CD8-positive, alpha-beta memory T cell (primary cell): ENCODE results near the gene ST6GALNAC1. TPM values are rescaled to one million over a fixed set of nuclear protein-coding genes. Genes with fewer than 3 reads are reported as not detected.

ENCODE experiments used
- CTCF ChIA-PET: fragments of 350-600 bp; sonication (Branson Sonifier 250); formaldehyde crosslinking; loops from one replicate; lab custom pipeline; 2021; ENCODE audit warnings: antibody characterized with exemption; lab: Charles Lee
- POLR2A ChIA-PET: fragments of 350-600 bp; sonication (Branson Sonifier 250); formaldehyde crosslinking; loops from one replicate; lab custom pipeline; 2021; ENCODE audit warnings: antibody characterized with exemption; lab: Charles Lee
- DNase-seq, 5 donors: peaks; one replicate each; pipeline versions ENCODE4 v3.0.0 to v3.0.0-alpha.2; 2020 to 2022; ENCODE audit warnings: mixed read lengths in 1 of 5
- H3K27ac ChIP-seq: one replicate; pipeline ENCODE4 v1.7.0; 2013; ENCODE audit warnings: low read depth, mild to moderate bottlenecking, low read length, moderate library complexity
- H3K27me3 ChIP-seq: 2 replicates; pipeline ENCODE4 v1.7.0; 2013; ENCODE audit warnings: low read length, mild to moderate bottlenecking; ENCODE audit not compliant: insufficient read depth, poor library complexity, severe bottlenecking
- H3K36me3 ChIP-seq: 2 replicates; pipeline ENCODE4 v1.7.0; 2013; ENCODE audit warnings: mild to moderate bottlenecking, low read length, moderate library complexity; ENCODE audit not compliant: insufficient read depth
- H3K4me1 ChIP-seq: 2 replicates; pipeline ENCODE4 v1.7.0; 2013; ENCODE audit warnings: mild to moderate bottlenecking, low read length, moderate library complexity; ENCODE audit not compliant: insufficient read depth
- H3K4me3 ChIP-seq: 2 replicates; pipeline ENCODE4 v1.7.0; 2013; ENCODE audit warnings: mild to moderate bottlenecking, low read length
- H3K9me3 ChIP-seq: 2 replicates; pipeline ENCODE4 v1.7.0; 2013; ENCODE audit warnings: mild to moderate bottlenecking, low read length
- H3K27ac Mint-ChIP-seq, 8 donors: one replicate each; pipeline ENCODE4 v1.8.0; 2020 to 2021; ENCODE audit warnings: mixed read lengths in 8 of 8, mild to moderate bottlenecking in 6 of 8, inconsistent platforms in 3 of 8, moderate library complexity in 3 of 8
- H3K27me3 Mint-ChIP-seq, 2 donors: one replicate each; pipeline ENCODE4 v1.8.0; 2020 to 2021; ENCODE audit warnings: mixed read lengths in 2 of 2, mild to moderate bottlenecking in 1 of 2, moderate library complexity in 1 of 2
- H3K36me3 Mint-ChIP-seq, 3 donors: one replicate each; pipeline ENCODE4 v1.8.0; 2020 to 2021; ENCODE audit warnings: mixed read lengths in 3 of 3, inconsistent platforms in 1 of 3, mild to moderate bottlenecking in 1 of 3
- H3K4me1 Mint-ChIP-seq, 3 donors: one replicate each; pipeline ENCODE4 v1.8.0; 2020 to 2021; ENCODE audit warnings: mixed read lengths in 3 of 3, inconsistent platforms in 1 of 3, mild to moderate bottlenecking in 1 of 3
- H3K4me3 Mint-ChIP-seq, 7 donors: one replicate each; pipeline ENCODE4 v1.8.0; 2020 to 2021; ENCODE audit warnings: mixed read lengths in 7 of 7, mild to moderate bottlenecking in 6 of 7, moderate library complexity in 4 of 7, inconsistent platforms in 2 of 7
- H3K9me3 Mint-ChIP-seq, 5 donors: one replicate each; pipeline ENCODE4 v1.8.0; 2020 to 2022; ENCODE audit warnings: mixed read lengths in 5 of 5, mild to moderate bottlenecking in 3 of 5, moderate library complexity in 2 of 5, inconsistent platforms in 1 of 5
- polyA plus RNA-seq: library from polyadenylated mRNA; unstranded; fragments of 300-500 nt; fragmentation: Illumina TruSeq; gene quantifications from one replicate; pipeline ENCODE4 v1.2.3, GENCODE V29; 2021
- total RNA-seq, 2 experiments: library from RNA; stranded (reverse); gene quantifications; one replicate each; pipeline ENCODE4 v1.2.3, GENCODE V29; 2021

ST6GALNAC1 gene
- total and polyA plus RNA-seq, 3 experiments from 2014 or later: 0.28 to 0.46 TPM; not detected in 1

- H3K27me3 ChIP-seq: no peaks in the 10 kb centered on the region
Measured at GRCh38 chr17:76681222-76682137, 37.9 kb upstream of the ST6GALNAC1 start.

GRCh38 chr17:76679239-76679638 lies 35.7 kb upstream of the ST6GALNAC1 start:
- H3K36me3 Mint-ChIP-seq: peaks cover 0 to 11% (median 0%) of the 10 kb centered on the region in 3 donors
- ChIA-PET POLR2A (no interaction called here), CTCF (interaction anchor here (0.6 to 2.0 kb wide), 4 partner anchors 37 to 212 kb away, joined by 3 to 8 read pairs (median 3); partner anchors contain the start of gene AANAT)
- H3K9me3 ChIP-seq: no peaks in the 10 kb centered on the region
- peaks cover 33% of the 10 kb centered on the region for H3K4me1 ChIP-seq
- H3K9me3 Mint-ChIP-seq: no peaks in the 10 kb centered on the region
- no peak overlapping the region for H3K4me3 ChIP-seq
- no peak overlapping the region for H3K27ac ChIP-seq
- no peak for DNase-seq
- no peaks in the 10 kb centered on the region for H3K27me3 ChIP-seq
- no peaks in the 10 kb centered on the region for H3K27me3 Mint-ChIP-seq
- H3K36me3 ChIP-seq: no peaks in the 10 kb centered on the region
- H3K4me3 Mint-ChIP-seq: peak overlapping the region in 1 of 7 donors; percentile 23
- peak overlapping the region in 3 of 8 donors; percentile 46 to 50 (median 50) for H3K27ac Mint-ChIP-seq
- H3K4me1 Mint-ChIP-seq: peaks cover 16 to 18% (median 18%) of the 10 kb centered on the region in 3 donors

More at GRCh38 chr17:76681222-76682137, 37.9 kb upstream of the ST6GALNAC1 start:
- Histone ChIP-seq H3K4me1 (peaks cover 33% of the 10 kb centered on the region), H3K27ac (no peak overlapping the region), H3K4me3 (no peak overlapping the region), H3K9me3 (no peaks in the 10 kb centered on the region), H3K36me3 (no peaks in the 10 kb centered on the region)
- CTCF ChIA-PET: interaction anchor here (0.6 to 4.0 kb wide), 39 partner anchors 10 to 237 kb away, joined by 3 to 26 read pairs (median 4); partner anchors contain the start of genes MXRA7 and ST6GALNAC2
- Mint-ChIP-seq H3K9me3 (no peaks in the 10 kb centered on the region), H3K27ac (peak overlapping the region in 7 of 8 donors; percentile 37 to 89 (median 66)), H3K36me3 (peaks cover 0 to 14% (median 1%) of the 10 kb centered on the region in 3 donors), H3K4me3 (peak overlapping the region in 2 of 7 donors; percentile 61 to 85), H3K27me3 (no peaks in the 10 kb centered on the region), H3K4me1 (peaks cover 15 to 18% (median 18%) of the 10 kb centered on the region in 3 donors)
- peak; percentile 57 to 80 (median 62) for DNase-seq
- POLR2A ChIA-PET: interaction anchor here (0.5 to 2.0 kb wide), 3 partner anchors 10 to 1015 kb away, joined by 3 to 11 read pairs (median 3); partner anchors contain the start of genes RECQL5 and SAP30BP

GRCh38 chr17:76678330-76678729 lies 34.8 kb upstream of the ST6GALNAC1 start:
- no peak overlapping the region for H3K4me3 Mint-ChIP-seq
- CTCF ChIA-PET: interaction anchor here (0.8 to 2.0 kb wide), 5 partner anchors 35 to 211 kb away, joined by 3 to 9 read pairs (median 4); partner anchors contain the start of gene AANAT
- H3K4me3 ChIP-seq: peak overlapping the region; percentile 0
- no peaks in the 10 kb centered on the region for H3K36me3 ChIP-seq
- DNase-seq: peak; percentile 26 to 69 (median 44)
- peaks cover 34% of the 10 kb centered on the region for H3K4me1 ChIP-seq
- no peaks in the 10 kb centered on the region for H3K27me3 Mint-ChIP-seq
- H3K27me3 ChIP-seq: no peaks in the 10 kb centered on the region
- no peaks in the 10 kb centered on the region for H3K9me3 ChIP-seq
- peaks cover 16 to 18% (median 18%) of the 10 kb centered on the region in 3 donors for H3K4me1 Mint-ChIP-seq
- no peaks in the 10 kb centered on the region for H3K9me3 Mint-ChIP-seq
- peaks cover 0 to 8% (median 0%) of the 10 kb centered on the region in 3 donors for H3K36me3 Mint-ChIP-seq
- H3K27ac Mint-ChIP-seq: no peak overlapping the region
- POLR2A ChIA-PET: no interaction called here
- no peak overlapping the region for H3K27ac ChIP-seq

- Histone ChIP-seq H3K36me3 (no peaks in the 10 kb centered on the region), H3K27ac (no peak overlapping the region), H3K27me3 (no peaks in the 10 kb centered on the region), H3K4me3 (no peak overlapping the region), H3K4me1 (peaks cover 43% of the 10 kb centered on the region), H3K9me3 (no peaks in the 10 kb centered on the region)
- no peak overlapping the region for H3K27ac Mint-ChIP-seq
- no peaks in the 10 kb centered on the region for H3K9me3 Mint-ChIP-seq
- no peaks in the 10 kb centered on the region for H3K27me3 Mint-ChIP-seq
- POLR2A ChIA-PET: no interaction called here
- H3K4me3 Mint-ChIP-seq: no peak overlapping the region
- peaks cover 0 to 8% (median 0%) of the 10 kb centered on the region in 3 donors for H3K36me3 Mint-ChIP-seq
- no peak for DNase-seq
- CTCF ChIA-PET: interaction anchor here (1.7 to 2.0 kb wide), 2 partner anchors 53 to 154 kb away, joined by 8 to 9 read pairs; no protein-coding TSS in a partner anchor
- peaks cover 19 to 23% (median 22%) of the 10 kb centered on the region in 3 donors for H3K4me1 Mint-ChIP-seq
Measured at GRCh38 chr17:76677406-76677805, 33.8 kb upstream of the ST6GALNAC1 start.

- H3K4me3 ChIP-seq: no peak overlapping the region
- Mint-ChIP-seq H3K27ac (peak overlapping the region in 1 of 8 donors; percentile 17), H3K9me3 (no peaks in the 10 kb centered on the region), H3K36me3 (peaks cover 0 to 9% (median 0%) of the 10 kb centered on the region in 3 donors), H3K4me1 (peaks cover 19 to 23% (median 22%) of the 10 kb centered on the region in 3 donors), H3K4me3 (no peak overlapping the region), H3K27me3 (no peaks in the 10 kb centered on the region)
- no peaks in the 10 kb centered on the region for H3K9me3 ChIP-seq
- no peaks in the 10 kb centered on the region for H3K36me3 ChIP-seq
- H3K27me3 ChIP-seq: no peaks in the 10 kb centered on the region
- CTCF ChIA-PET: interaction anchor here (1.0 kb wide), 2 partner anchors 53 to 153 kb away, joined by 4 to 5 read pairs; no protein-coding TSS in a partner anchor
- DNase-seq: no peak
- peaks cover 43% of the 10 kb centered on the region for H3K4me1 ChIP-seq
- POLR2A ChIA-PET: no interaction called here
- no peak overlapping the region for H3K27ac ChIP-seq
Measured at GRCh38 chr17:76676629-76677028, 33.1 kb upstream of the ST6GALNAC1 start.

- Mint-ChIP-seq H3K27ac (peak overlapping the region in 2 of 8 donors; percentile 10 to 29), H3K9me3 (peaks cover 0 to 2% (median 0%) of the 10 kb centered on the region in 5 donors), H3K4me1 (peaks cover 22 to 25% (median 25%) of the 10 kb centered on the region in 3 donors), H3K4me3 (no peak overlapping the region), H3K36me3 (peaks cover 0 to 4% (median 0%) of the 10 kb centered on the region in 3 donors), H3K27me3 (no peaks in the 10 kb centered on the region)
- ChIA-PET CTCF (interaction anchor here (1.3 to 1.6 kb wide), 3 partner anchors 49 to 152 kb away, joined by 3 read pairs; no protein-coding TSS in a partner anchor), POLR2A (no interaction called here)
- DNase-seq: no peak
- Histone ChIP-seq H3K27ac (no peak overlapping the region), H3K4me3 (no peak overlapping the region), H3K36me3 (no peaks in the 10 kb centered on the region), H3K4me1 (peaks cover 43% of the 10 kb centered on the region), H3K27me3 (no peaks in the 10 kb centered on the region), H3K9me3 (no peaks in the 10 kb centered on the region)
Measured at GRCh38 chr17:76675648-76676047, 32.1 kb upstream of the ST6GALNAC1 start.

- Mint-ChIP-seq H3K4me3 (no peak overlapping the region), H3K9me3 (peaks cover 0 to 2% (median 0%) of the 10 kb centered on the region in 5 donors), H3K4me1 (peaks cover 29 to 35% (median 32%) of the 10 kb centered on the region in 3 donors), H3K36me3 (peaks cover 0 to 4% (median 0%) of the 10 kb centered on the region in 3 donors), H3K27me3 (no peaks in the 10 kb centered on the region), H3K27ac (peak overlapping the region in 1 of 8 donors; percentile 54)
- H3K36me3 ChIP-seq: no peaks in the 10 kb centered on the region
- DNase-seq: no peak
- no peaks in the 10 kb centered on the region for H3K9me3 ChIP-seq
- no peak overlapping the region for H3K4me3 ChIP-seq
- peaks cover 53% of the 10 kb centered on the region for H3K4me1 ChIP-seq
- POLR2A ChIA-PET: no interaction called here
- no peak overlapping the region for H3K27ac ChIP-seq
- no peaks in the 10 kb centered on the region for H3K27me3 ChIP-seq
- CTCF ChIA-PET: interaction anchor here (1.3 to 1.7 kb wide), 4 partner anchors 48 to 151 kb away, joined by 3 to 4 read pairs (median 3); no protein-coding TSS in a partner anchor
Measured at GRCh38 chr17:76674600-76674999, 31.0 kb upstream of the ST6GALNAC1 start.
